22Rv1 (cell line): Measurements from ENCODE around the gene LMAN1.

Source experiments
- H3K27ac ChIP-seq: fragments of 450-650 bp; 2 replicates; pipeline ENCODE4 v1.5.1; 2017
- CTCF ChIP-seq: fragments of 450-650 bp; IDR thresholded peaks from 2 replicates; pipeline ENCODE4 v1.5.1; 2017; ENCODE audit warnings: mild to moderate bottlenecking
- ZFX ChIP-seq: fragments of 450-650 bp; IDR thresholded peaks from 2 replicates; pipeline ENCODE4 v1.6.1; 2017; ENCODE audit warnings: antibody characterized with exemption, borderline replicate concordance

Gene LMAN1

GRCh38 chr18:59387687-59388565, 28.9 kb upstream of the LMAN1 start:
- no peak overlapping the region for H3K27ac ChIP-seq
- TF ChIP-seq ZFX (no peak), CTCF (no peak)

GRCh38 chr18:59386909-59387686, 28.0 kb upstream of the LMAN1 start:
- no peak overlapping the region for H3K27ac ChIP-seq
- TF ChIP-seq CTCF: no peak
- no peak for TF ChIP-seq ZFX

- TF ChIP-seq ZFX (no peak), CTCF (no peak)
- no peak overlapping the region for H3K27ac ChIP-seq
Measured at GRCh38 chr18:59385191-59385590, 26.1 kb upstream of the LMAN1 start.

- H3K27ac ChIP-seq: no peak overlapping the region
- TF ChIP-seq CTCF (no peak), ZFX (no peak)
Measured at GRCh38 chr18:59383851-59384250, 24.8 kb upstream of the LMAN1 start.

- no peak overlapping the region for H3K27ac ChIP-seq
- TF ChIP-seq CTCF (no peak), ZFX (no peak)
Measured at GRCh38 chr18:59382383-59382782, 23.3 kb upstream of the LMAN1 start.

- TF ChIP-seq CTCF (no peak), ZFX (no peak)
Measured at GRCh38 chr18:59381949-59382348, 22.9 kb upstream of the LMAN1 start.

GRCh38 chr18:59380706-59381105, 21.6 kb upstream of the LMAN1 start:
- TF ChIP-seq CTCF: no peak
- no peak overlapping the region for H3K27ac ChIP-seq

More at GRCh38 chr18:59381949-59382348, 22.9 kb upstream of the LMAN1 start:
- H3K27ac ChIP-seq: no peak overlapping the region
